Hematopoietic multipotent progenitor cell (in vitro differentiated cells): ENCODE measurements around the gene DNM3. TPM values are rescaled to one million over a fixed set of nuclear protein-coding genes. Genes with fewer than 3 reads are reported as not detected.

Experiments
- DNase-seq, 3 donors: peaks; one replicate each; pipeline ENCODE4 v3.0.0-alpha.2; 2011 to 2015; ENCODE audit warnings: low read depth in 2 of 3, low spot score in 2 of 3
- total RNA-seq: library from RNA; depleted of rRNA; stranded (reverse); fragments of >200 nt; gene quantifications from one replicate; pipeline ENCODE4 v1.2.3, GENCODE V29; 2012

DNM3 gene
- total RNA-seq, 1 donor: 4.0 TPM

DNA sequence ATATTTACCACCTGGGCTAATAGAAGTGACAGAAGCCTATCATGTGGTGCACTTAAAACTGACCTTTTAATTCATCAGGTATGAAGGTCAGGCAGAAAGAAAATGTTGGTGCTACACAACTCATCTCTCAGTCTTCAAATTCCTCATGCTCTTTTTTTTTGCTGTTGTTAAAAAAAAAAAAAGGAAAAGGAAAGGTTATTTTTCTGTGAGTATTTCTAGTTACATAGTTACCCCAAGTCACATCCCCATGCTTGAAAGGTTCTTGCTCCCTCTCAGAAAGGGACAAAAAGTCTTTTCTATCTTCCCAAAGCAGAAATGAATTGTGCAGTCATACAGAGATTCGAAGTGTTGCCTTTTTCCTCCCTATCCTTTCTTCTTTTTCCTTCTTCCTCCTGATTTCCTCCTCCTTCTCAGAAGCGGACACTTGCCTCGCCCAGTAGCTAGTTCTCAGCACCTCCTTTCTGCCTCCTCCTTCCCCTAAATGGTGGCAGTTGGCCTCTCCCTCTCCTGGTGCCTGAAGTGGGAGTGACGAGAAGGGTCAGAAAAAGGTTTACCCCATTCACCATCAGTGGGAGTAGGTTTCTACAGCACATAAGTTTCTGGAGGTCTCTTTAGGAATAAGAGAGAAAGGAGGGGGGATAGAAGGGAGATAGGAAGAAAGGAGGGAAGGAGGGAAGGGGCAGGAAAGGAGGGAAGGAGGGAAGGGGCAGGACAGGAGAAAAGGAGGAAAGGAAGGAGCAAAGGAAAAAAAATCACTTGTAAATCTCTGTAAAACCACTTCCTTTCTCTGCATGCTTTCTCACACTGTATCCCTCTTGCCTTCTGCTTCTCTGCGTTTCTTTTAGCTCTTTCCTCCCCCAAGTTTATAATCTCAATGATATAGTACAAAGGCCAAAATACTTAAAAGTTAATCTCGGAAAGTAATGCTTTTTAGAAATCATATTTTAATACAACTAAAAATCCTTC lies 558.7 kb downstream of the DNM3 start:
- DNase-seq: no peak

DNA sequence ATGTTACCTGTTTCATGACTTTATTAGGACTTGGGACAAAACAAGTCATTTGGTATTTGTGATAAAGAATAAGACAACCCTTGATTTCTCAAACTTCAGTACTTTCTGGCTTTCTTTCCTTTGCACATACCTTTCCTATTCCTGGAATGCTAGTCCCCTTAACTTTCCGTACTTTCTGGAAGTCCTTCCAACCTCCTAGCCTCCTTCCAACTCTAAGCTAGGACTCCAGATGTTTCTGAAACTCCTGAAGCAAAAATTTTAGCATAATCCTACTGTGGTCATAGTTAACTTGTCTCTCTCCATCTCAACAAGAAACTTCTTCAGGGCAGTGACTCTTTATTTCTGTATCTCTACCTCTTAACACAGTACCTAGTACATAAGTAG lies 559.4 kb downstream of the DNM3 start:
- no peak for DNase-seq

DNA sequence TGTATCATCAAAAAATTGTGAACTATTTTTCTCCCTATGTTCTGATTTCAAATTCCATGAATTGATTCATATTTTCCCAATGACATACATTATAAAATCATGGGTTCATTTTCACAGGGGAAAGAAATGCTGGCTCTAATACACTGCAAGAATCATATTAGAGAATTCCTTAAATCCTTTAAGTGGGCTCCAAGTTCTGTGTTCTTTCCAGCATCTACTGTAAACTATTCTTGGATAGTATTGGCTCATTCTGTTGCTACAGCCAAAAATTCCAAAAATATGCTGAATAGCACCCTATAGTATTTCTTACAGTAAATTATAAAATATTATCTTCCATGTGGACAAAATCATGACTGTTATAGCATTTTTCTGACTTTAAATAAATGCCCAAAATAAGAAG lies 560.2 kb downstream of the DNM3 start:
- DNase-seq: no peak

DNA sequence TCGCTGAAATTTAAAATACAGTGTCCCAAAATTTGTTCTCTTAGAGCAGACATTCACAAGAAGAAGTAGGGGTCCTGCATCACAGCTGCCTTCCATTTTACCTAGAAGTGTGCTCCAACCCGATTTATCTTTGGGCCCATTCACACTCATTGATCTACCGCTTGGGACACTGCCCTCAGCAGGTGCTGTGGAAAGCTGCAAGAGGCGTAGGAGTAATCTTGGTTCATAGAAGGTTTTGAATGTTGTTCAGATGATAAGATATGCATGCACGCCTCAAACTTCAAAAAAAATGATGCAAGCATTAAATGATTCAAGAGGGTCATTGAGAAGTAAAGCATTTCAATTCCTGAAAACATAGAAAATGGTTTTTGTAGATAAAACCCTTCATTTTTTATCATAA lies 560.6 kb downstream of the DNM3 start:
- DNase-seq: no peak

DNA sequence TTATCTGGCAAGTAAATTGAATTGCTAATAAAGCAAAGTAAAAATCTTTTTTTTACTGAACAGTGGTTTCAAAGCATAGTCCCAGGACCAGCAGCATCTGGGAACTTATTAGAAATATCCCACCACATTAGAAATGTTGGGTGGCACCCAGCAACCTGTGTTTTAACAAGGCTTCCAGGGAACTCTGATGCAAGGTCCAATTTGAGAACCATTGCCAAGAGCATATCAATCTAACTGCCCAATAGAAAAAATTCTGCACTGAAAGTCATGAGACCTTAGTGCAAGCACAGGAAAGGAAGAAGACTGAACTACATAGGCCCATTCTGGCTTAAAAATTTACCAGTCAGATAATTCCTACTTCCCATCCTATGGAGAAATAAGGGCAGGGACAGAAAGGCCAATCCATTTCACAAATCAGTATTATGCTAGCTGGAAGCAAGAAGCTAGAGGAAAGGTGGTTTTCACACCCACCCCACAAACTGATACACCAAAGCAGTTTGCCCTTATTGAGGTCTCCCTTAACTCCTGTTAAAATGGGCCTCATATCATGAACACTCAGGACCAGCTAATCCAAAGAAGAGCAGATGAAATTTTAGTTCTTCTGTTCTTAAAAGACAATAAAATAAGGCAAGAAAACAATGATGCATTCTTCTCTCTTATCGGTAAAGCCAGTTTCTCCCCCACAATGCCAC lies 561.7 kb downstream of the DNM3 start:
- no peak for DNase-seq

DNA sequence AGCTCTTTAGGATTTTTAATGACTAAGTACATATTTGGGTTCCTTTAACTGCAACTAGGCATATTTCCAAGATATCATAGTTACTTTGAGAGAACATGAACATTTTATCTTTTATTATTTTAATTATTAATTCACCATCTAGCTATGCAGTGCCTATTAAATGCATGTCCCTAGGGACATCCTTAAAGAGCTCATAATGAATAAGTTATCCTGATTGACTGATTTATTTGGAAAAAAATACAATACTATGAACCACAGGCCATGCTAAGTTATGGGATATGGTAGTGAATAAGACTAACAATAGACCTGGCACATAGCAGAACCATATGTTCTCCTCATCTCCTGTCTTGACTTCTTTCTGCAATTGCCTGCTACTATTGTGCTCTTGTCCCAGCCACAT lies 562.8 kb downstream of the DNM3 start:
- no peak for DNase-seq

DNA sequence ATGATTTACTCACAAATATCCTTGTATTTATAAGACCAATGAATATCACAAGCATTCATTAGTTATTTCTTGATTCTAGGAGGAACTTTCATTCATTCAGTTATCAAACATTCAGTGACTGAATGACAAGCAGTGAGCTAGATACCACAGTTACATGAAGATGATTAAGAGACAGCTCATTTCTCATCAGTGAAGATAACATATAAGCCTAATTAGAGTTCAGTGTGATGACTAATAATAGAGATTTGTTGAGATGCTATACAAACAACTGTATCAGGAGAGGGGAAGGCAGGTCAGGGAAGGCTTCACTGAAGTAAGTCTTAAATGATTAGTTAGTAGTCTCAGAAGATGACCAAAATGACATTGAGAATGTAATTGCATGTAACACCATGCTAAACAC lies 564.6 kb downstream of the DNM3 start:
- no peak for DNase-seq

DNA sequence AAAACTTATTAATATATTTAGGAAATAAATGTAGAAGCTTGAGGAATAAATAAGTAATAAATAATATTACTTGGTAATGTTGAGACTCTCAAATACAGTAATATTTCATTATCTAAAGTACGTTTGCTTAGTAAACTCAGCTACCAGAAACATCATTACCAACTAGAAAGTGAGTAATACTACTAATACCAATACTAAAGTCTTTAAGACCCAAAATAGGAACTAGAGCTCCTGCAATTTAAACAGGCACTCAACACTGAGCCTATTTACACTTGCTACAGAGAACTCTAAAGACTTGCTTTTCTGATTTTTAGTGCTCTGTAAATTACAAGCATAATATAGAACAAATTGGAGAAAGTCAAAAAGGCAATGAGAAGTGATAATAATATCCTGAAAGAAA lies 565.7 kb downstream of the DNM3 start:
- no peak for DNase-seq

DNA sequence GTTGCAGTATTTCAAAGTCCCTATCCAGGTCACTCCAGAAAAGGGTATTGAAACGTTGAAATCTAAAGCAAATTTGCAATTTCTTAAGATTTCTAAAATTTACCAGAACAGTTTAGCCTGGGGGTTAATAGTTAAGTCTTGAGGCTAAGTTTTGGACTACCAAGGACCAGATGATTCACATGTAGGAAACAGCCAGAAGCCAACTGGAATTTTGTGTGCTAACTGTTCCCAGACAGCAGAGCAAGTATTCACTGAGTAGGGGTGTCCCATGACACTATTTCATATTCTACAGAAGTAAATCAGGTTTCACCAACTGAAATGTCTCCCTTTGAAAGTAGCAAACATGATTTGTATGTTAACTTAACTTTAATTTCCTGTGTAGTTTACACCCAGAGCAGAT lies 567.7 kb downstream of the DNM3 start:
- no peak for DNase-seq

DNA sequence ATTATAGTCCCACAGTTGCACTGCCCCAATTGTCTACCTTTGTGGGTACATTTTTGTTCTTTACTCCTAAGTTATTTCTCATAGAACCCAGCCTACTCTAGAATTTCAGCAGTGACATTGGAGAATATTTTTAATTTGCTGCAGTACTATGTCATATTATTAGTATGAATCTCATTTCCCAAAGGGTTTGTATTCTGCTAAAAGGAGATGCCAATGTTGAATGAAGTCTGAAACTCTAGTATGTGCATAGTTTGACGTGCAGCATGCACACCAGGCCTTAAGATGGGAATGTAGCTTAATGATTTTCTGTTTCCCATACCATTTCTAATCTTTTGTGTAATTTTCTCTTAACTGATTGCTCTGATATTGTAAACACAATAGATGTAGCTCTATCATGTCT lies 568.7 kb downstream of the DNM3 start:
- DNase-seq: no peak

DNA sequence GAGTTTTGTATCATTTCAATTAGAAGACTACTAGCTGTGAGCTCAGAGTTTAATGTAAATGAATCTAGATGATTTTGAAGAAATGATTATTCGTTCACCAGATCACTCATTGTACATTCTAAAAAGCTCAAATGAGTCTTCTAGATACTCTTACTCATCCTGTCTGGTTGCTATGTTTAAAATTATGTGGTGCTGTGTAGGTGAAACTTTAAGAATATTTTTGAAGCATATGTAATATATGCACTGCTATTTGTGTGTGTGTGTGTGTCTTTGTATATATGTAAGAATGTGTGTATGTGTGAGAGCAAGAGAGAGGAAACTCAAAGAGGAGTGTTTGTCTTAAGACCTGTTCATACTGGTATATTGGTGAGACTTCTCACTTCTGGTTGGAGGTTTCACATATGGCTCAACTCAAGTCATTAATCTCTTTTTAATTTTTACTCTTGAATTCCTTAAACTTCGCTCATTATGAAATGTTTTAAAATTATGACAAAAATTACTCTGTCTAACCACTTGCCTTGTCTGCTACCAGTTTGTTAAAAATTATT lies 570.6 kb downstream of the DNM3 start:
- DNase-seq: no peak

DNA sequence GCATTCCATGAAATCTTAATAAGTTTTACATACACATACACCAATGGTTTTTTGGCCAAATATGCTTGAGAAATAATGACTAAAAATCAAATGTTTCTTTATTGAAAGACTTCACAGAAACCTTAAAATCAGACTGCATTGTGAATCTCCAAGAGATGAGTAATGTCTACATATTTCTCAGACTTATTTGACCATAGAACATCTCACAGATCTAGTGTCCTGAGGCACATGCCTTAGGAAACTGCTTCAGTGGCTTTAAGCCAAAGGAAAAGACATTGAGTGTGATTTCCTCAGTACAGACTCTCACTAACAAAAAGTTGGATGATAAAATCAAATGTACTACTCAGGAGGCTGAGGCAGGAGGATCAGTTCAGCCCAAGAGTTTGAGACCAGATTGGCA lies 573.0 kb downstream of the DNM3 start:
- no peak for DNase-seq

DNA sequence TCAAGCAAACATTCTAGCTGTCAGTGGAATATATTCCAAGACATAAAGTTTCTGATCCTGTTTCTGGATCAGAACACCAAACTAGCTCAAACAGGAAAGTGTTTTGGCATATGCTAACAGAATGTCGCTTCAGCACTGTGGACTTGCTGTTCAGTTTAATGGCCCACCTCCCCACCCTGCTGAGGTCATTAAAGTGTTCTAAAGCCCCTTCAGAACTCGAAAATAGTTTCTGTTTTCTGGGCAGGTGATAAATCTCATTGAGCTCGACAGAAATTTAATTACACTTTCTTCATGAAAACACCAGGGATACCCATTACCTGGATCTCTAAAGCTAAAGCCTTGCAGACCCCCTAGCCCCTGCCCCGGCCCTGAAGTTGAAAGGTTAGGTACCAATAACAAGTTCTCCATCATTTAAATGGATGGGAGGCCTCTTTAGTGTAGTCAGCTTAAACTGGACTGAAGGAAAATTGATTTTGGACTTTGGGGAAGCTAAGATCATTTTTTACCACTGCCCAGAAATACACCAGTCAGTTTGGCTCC lies 575.3 kb downstream of the DNM3 start:
- no peak for DNase-seq

DNA sequence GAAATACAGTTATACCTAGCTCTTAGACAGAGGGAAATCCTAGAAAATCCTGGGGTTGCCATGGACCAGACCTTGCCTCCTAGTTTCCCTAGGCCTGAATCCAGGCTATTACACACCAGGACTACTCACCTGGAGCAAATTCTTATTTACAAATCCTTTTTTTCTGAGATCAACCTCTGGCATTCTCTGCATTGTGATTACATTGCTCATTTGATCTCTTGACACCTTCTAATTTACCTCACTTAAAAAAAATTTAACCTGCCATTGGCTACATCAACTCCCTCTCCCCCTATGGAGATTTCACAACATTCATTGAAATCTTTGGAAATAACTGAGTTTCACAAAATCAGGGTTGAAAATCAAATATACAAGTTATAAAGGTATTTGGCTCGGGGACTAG lies 576.3 kb downstream of the DNM3 start:
- no peak for DNase-seq

DNA sequence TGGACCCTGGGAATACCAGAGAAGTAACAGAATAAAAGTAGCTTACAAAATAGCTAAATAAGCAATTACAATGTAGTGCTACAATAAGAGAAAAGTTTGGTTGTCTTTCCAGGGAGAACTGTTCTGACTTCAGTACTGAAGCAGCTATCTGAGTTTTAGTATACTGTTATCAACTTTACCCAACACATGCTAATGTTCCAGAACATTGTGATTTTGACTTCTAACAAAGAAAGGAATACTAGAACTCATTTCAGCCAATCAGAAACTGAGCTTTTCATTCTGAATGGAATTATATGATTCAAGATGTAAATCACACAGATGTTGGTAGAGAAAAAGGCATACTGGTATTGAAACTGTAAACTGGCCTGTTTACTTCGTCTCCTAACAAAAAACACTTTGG lies 579.1 kb downstream of the DNM3 start, which contains the start of gene C1orf105:
Gene C1orf105 (plus strand): TSS at position 301 of the 400 bp plus-strand sequence. CDS start 201 bp downstream, outside the sequence.
- no peak for DNase-seq

DNA sequence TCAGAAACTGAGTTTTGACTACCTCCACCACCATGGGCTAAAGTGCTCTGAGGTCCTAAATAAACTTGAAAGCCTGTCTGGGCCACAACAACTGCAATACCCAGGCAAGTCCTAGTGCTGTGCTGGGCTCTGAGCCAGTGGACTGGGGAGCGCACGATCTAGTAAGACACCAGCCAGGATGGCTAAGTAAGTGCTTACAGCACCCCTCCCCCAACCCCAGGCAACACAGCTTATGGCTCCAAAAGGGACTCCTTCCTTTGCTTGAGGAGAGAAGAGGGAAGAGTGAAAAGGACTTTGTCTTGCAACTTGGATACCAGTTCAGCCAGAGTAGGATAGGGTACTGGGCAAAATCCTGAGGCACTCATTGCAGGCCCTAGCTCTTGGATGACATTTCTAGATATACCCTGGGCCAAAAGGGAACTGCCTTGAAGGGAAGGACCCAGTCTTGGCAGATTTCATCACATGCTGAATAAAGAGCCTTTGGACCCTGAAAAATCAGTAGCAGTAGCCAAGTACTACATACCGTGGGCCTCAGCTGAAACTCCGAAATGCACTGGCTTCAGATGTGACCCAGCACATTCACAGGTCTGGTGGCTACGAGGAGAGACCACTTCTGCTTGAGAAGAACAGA lies 580.8 kb downstream of the DNM3 start:
- no peak for DNase-seq

DNA sequence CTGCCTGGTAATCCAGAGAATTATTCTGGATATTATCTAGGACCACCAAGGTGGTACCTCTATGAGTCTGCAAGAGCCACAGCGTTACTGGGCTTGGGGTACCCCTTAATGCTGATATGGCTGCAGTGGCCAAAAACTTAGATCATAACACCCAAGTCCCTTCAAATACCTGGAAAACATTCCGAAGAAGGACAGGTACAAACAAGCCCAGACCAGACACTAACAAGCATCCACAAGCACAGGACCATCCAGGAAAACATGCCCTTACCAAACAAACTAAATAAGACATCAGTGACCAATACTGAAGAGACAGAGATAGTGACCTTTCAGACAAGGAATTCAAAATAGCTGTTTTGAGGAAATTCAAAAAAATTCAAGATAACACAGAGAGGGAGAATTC lies 582.0 kb downstream of the DNM3 start:
- no peak for DNase-seq

DNA sequence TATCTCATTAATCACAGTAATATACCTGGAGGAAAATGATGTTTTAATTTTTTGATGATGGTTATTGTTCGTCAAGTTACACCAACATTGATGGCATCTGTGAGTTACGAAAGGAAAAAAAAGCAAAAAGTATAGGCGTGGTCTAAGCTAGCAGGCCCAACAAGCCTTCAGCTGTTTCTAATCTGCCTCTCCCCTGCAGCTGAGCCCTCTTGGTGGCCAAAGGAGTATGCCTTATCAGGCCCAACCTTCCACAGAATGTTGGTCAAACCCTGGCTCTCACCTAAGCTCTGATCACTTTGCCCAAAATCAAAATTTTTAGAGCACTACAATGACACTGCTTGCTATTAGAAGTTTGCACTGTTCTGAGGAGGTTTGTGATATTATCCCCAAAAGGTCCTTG lies 584.0 kb downstream of the DNM3 start:
- no peak for DNase-seq

DNA sequence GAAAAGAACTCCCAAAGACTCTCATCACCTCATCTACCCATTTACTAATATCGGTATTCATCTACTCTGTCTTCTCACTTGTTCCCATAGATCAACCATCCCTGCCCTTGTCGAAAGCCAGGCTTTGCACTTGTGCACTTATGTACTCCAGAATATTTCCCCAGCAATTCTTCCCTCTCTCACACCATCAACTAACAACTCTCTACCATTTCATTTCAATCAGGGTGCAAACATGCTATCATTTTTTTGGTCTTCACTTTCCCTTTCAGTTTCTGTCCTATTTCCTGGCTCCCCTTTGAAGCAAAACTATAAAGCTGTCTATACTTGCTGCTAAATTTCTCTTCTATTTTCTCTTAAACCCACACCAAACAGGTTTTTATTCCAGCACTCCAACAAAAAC lies 585.9 kb downstream of the DNM3 start:
- no peak for DNase-seq

DNA sequence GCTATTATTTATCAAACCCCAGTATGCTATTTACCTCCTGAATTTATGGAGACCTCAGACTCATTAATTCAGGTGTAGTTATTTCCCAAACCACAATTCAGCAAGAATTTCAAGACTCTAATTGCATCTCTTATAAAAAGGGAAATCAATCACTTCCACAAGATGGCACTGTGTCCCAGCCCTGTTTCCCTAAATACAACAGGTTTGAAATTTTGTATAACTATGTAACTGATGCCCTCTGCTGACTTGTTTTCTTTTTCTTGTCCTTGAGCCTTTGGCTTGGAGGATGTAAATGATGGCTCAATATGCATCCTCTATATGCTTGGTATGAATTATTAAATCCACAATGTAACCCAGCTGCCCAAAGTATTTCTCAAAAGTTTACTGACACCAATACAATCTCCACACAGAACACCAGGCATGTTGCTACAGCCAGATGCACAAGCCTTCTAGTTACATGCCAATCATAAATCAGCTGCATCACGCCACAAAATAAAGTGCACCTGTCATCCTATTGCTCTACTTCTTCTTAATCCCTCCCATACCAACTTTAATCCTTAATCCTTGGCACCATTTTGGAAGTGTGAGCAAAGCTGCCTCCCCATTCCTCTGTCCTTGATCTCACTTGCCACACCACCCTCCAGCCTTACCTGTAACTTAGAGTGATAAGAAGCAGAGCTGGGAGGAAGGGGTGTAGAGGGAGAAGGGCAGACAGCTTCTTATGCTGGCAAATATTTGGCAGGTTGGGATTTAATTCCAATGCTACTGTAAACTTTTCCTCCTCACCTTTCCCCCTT lies 588.2 kb downstream of the DNM3 start:
- peak in 2 of 3 donors; percentile 68 to 84 for DNase-seq
